HG03175 (cell line): ENCODE results near the gene ITPKC.

Source experiments
- ATAC-seq: cut with Tn5 transposase; IDR thresholded peaks from one replicate; pipeline ENCODE4 v1.9.1; 2021; ENCODE audit warnings: mild to moderate bottlenecking, moderate library complexity; ENCODE audit not compliant: unreplicated experiment

Gene ITPKC

GRCh38 chr19:40716482-40717324 lies at the start of gene ITPKC, which contains the start of gene COQ8B:
ITPKC (plus strand) TSS chr19:40717112; CDS start chr19:40717136, 24 bp downstream.
COQ8B (minus strand) TSS chr19:40716886; CDS start chr19:40714632, 2,254 bp downstream.
- ATAC-seq, result peak; percentile 69

- no peak for ATAC-seq
Measured at GRCh38 chr19:40667602-40668001, 49.3 kb upstream of the ITPKC start.

- ATAC-seq, result no peak
Measured at GRCh38 chr19:40668991-40669614, 47.8 kb upstream of the ITPKC start.

GRCh38 chr19:40671404-40671803 lies 45.5 kb upstream of the ITPKC start:
- ATAC-seq, result no peak

GRCh38 chr19:40672038-40672437 lies 44.9 kb upstream of the ITPKC start:
- no peak for ATAC-seq

GRCh38 chr19:40672573-40673299 lies 44.2 kb upstream of the ITPKC start:
- no peak for ATAC-seq

- ATAC-seq, result no peak
Measured at GRCh38 chr19:40673397-40673796, 43.5 kb upstream of the ITPKC start.

GRCh38 chr19:40674291-40674690 lies 42.6 kb upstream of the ITPKC start:
- no peak for ATAC-seq

- no peak for ATAC-seq
Measured at GRCh38 chr19:40677156-40677555, 39.8 kb upstream of the ITPKC start.

- no peak for ATAC-seq
Measured at GRCh38 chr19:40681039-40681438, 35.9 kb upstream of the ITPKC start.

GRCh38 chr19:40682431-40682964 lies 34.4 kb upstream of the ITPKC start:
- no peak for ATAC-seq

GRCh38 chr19:40683437-40683836 lies 33.5 kb upstream of the ITPKC start:
- no peak for ATAC-seq

- no peak for ATAC-seq
Measured at GRCh38 chr19:40684280-40684679, 32.6 kb upstream of the ITPKC start.

- no peak for ATAC-seq
Measured at GRCh38 chr19:40685016-40685526, 31.8 kb upstream of the ITPKC start.

GRCh38 chr19:40685563-40685962 lies 31.3 kb upstream of the ITPKC start:
- ATAC-seq, result no peak

- ATAC-seq, result no peak
Measured at GRCh38 chr19:40686882-40687524, 29.9 kb upstream of the ITPKC start.

GRCh38 chr19:40687525-40688016 lies 29.3 kb upstream of the ITPKC start:
- ATAC-seq, result no peak

- no peak for ATAC-seq
Measured at GRCh38 chr19:40688309-40688708, 28.6 kb upstream of the ITPKC start.

GRCh38 chr19:40688987-40689338 lies 27.9 kb upstream of the ITPKC start:
- no peak for ATAC-seq

GRCh38 chr19:40689339-40690049 lies 27.4 kb upstream of the ITPKC start:
- ATAC-seq, result no peak
